OCI-LY1 (cell line): ENCODE data around the gene AKT3.

ENCODE experiments used
- H2AFZ ChIP-seq: fragments of 200-600 bp; sonication (generic), shearing (Covaris generic); 2 replicates; pipeline ENCODE4 v1.6.0; 2014; ENCODE audit warnings: antibody characterized with exemption, mild to moderate bottlenecking, low read length
- H3F3A ChIP-seq: fragments of 200-600 bp; sonication (generic), shearing (Covaris generic); 2 replicates; pipeline ENCODE4 v1.6.0; 2014; ENCODE audit warnings: mild to moderate bottlenecking, antibody characterized with exemption, low read length, moderate library complexity; ENCODE audit not compliant: insufficient read depth
- H3K27ac ChIP-seq: fragments of 200-600 bp; sonication (generic); 2 replicates; pipeline ENCODE4 v1.5.1; 2014; ENCODE audit warnings: low read length, mixed run types, mild to moderate bottlenecking, low read depth; ENCODE audit not compliant: poor library complexity, severe bottlenecking
- H3K27me3 ChIP-seq: fragments of 200-600 bp; sonication (generic); 2 replicates; pipeline ENCODE4 v1.6.0; 2014; ENCODE audit warnings: antibody characterized with exemption, mild to moderate bottlenecking, low read length, moderate library complexity; ENCODE audit not compliant: insufficient read depth
- H3K36me3 ChIP-seq: fragments of 200-600 bp; sonication (generic); 2 replicates; pipeline ENCODE4 v1.6.1; 2014; ENCODE audit warnings: mild to moderate bottlenecking, antibody characterized with exemption, low read length, moderate library complexity, mixed read lengths; ENCODE audit not compliant: insufficient read depth
- H3K4me1 ChIP-seq: fragments of 200-600 bp; sonication (generic); 2 replicates; pipeline ENCODE4 v1.5.1; 2014; ENCODE audit warnings: mild to moderate bottlenecking, low read length, moderate library complexity; ENCODE audit not compliant: insufficient read depth, severe bottlenecking
- H3K4me2 ChIP-seq: fragments of 200-600 bp; sonication (generic), shearing (Covaris generic); 2 replicates; pipeline ENCODE4 v1.6.1; 2014; ENCODE audit warnings: low read length
- H3K4me3 ChIP-seq: fragments of 200-600 bp; sonication (generic); 2 replicates; pipeline ENCODE4 v1.5.1; 2014; ENCODE audit warnings: low read length, low read depth, mild to moderate bottlenecking, mixed read lengths; ENCODE audit not compliant: poor library complexity, severe bottlenecking
- H3K79me2 ChIP-seq: fragments of 200-600 bp; shearing (Covaris generic); 2 replicates; pipeline ENCODE4 v1.6.1; 2016; ENCODE audit warnings: mixed run types, low read length, mixed read lengths; ENCODE audit not compliant: insufficient read depth
- H3K9ac ChIP-seq: fragments of 200-600 bp; sonication (generic), shearing (Covaris generic); 2 replicates; pipeline ENCODE4 v1.6.1; 2014; ENCODE audit warnings: mild to moderate bottlenecking, low read length, mixed read lengths
- H3K9me2 ChIP-seq: fragments of 200-600 bp; sonication (generic), shearing (Covaris generic); 2 replicates; pipeline ENCODE4 v1.6.1; 2014; ENCODE audit warnings: low read depth, mild to moderate bottlenecking, low read length, mixed read lengths
- H3K9me3 ChIP-seq: fragments of 200-600 bp; shearing (Covaris generic); 2 replicates; pipeline ENCODE4 v1.6.1; 2014; ENCODE audit warnings: low read length, mixed read lengths
- H4K20me1 ChIP-seq: fragments of 200-600 bp; sonication (generic), shearing (Covaris generic); 2 replicates; pipeline ENCODE4 v1.6.0; 2016; ENCODE audit warnings: mild to moderate bottlenecking, low read length; ENCODE audit not compliant: insufficient read depth
- EZH2 ChIP-seq: fragments of 200-600 bp; sonication (generic), shearing (Covaris generic); IDR thresholded peaks from 2 replicates; pipeline ENCODE4 v1.8.0; 2017; ENCODE audit warnings: borderline replicate concordance, mixed run types, mild to moderate bottlenecking, antibody characterized with exemption, low read length, moderate library complexity, mixed read lengths
- TF ChIP-seq, protein P1 (sequence below): fragments of 200-600 bp; sonication (generic), shearing (Covaris generic); IDR thresholded peaks from 2 replicates; pipeline ENCODE4 v1.5.1; 2017; ENCODE audit warnings: mild to moderate bottlenecking, antibody characterized with exemption, low read length, moderate library complexity, mixed read lengths

AKT3 gene

GRCh38 chr1:243489158-243489527 is 360.9 kb downstream of the AKT3 start:
- H3K9me3 ChIP-seq = no peaks in the 10 kb centered on the region
- H3K9ac ChIP-seq = no peak overlapping the region
- no peak for TF ChIP-seq EZH2
- TF ChIP-seq, protein P1, sequence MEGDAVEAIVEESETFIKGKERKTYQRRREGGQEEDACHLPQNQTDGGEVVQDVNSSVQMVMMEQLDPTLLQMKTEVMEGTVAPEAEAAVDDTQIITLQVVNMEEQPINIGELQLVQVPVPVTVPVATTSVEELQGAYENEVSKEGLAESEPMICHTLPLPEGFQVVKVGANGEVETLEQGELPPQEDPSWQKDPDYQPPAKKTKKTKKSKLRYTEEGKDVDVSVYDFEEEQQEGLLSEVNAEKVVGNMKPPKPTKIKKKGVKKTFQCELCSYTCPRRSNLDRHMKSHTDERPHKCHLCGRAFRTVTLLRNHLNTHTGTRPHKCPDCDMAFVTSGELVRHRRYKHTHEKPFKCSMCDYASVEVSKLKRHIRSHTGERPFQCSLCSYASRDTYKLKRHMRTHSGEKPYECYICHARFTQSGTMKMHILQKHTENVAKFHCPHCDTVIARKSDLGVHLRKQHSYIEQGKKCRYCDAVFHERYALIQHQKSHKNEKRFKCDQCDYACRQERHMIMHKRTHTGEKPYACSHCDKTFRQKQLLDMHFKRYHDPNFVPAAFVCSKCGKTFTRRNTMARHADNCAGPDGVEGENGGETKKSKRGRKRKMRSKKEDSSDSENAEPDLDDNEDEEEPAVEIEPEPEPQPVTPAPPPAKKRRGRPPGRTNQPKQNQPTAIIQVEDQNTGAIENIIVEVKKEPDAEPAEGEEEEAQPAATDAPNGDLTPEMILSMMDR = no peak
- H3K79me2 ChIP-seq = no peaks in the 10 kb centered on the region
- no peak overlapping the region for H3K27ac ChIP-seq
- H3K4me3 ChIP-seq = no peak overlapping the region
- H3K27me3 ChIP-seq = no peaks in the 10 kb centered on the region
- H3K4me1 ChIP-seq = no peaks in the 10 kb centered on the region
- H3K4me2 ChIP-seq = no peak overlapping the region
- H3F3A ChIP-seq = no peaks in the 10 kb centered on the region
- H3K9me2 ChIP-seq = no peaks in the 10 kb centered on the region
- H2AFZ ChIP-seq = no peak overlapping the region
- H3K36me3 ChIP-seq = no peaks in the 10 kb centered on the region
- H4K20me1 ChIP-seq = no peaks in the 10 kb centered on the region

DNA sequence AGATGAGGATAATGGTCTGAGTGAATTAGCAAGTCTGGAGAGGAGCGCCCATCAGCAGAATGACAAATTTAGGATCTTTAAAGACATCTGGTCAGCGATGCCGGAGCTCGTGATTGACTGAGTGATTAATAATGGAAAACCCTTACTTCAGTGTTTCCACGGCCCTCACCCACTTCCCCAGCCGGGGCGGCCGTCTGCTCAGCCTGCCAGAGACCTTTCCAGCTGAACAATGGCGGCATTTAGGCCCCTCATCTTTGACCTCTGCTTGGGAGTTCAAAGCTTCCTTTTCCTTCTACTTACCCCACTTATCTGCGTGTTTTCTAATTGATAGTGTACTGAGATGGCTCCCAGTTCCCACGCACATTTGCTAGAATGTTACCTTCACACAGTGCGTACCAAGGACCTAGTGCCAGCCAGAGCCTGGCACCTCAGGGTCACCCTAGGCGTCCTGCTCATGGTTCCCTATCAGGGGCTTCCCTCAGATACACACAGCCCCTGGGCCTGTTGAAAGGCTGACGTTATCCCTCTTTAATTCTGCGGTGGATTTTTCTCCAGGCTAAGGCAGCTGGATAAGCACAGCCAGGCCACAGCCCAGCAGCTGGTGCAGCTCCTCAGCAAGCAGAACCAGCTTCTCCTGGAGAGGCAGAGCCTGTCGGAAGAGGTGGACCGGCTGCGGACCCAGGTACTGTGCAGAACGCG is 361.4 kb downstream of the AKT3 start:
- H3K4me3 ChIP-seq = no peak overlapping the region
- H3K27me3 ChIP-seq = no peaks in the 10 kb centered on the region
- no peaks in the 10 kb centered on the region for H3K36me3 ChIP-seq
- H3K9me3 ChIP-seq = no peaks in the 10 kb centered on the region
- H3K27ac ChIP-seq = no peak overlapping the region
- no peaks in the 10 kb centered on the region for H4K20me1 ChIP-seq
- no peak overlapping the region for H3K4me2 ChIP-seq
- no peak overlapping the region for H3K9ac ChIP-seq
- no peaks in the 10 kb centered on the region for H3F3A ChIP-seq
- no peak for TF ChIP-seq EZH2
- TF ChIP-seq, protein P1 = no peak
- no peaks in the 10 kb centered on the region for H3K9me2 ChIP-seq
- H3K4me1 ChIP-seq = no peaks in the 10 kb centered on the region
- no peaks in the 10 kb centered on the region for H3K79me2 ChIP-seq
- no peak overlapping the region for H2AFZ ChIP-seq

- no peak overlapping the region for H3K27ac ChIP-seq
- H3K79me2 ChIP-seq = no peaks in the 10 kb centered on the region
- no peaks in the 10 kb centered on the region for H3K9me2 ChIP-seq
- no peaks in the 10 kb centered on the region for H3K36me3 ChIP-seq
- H3K9ac ChIP-seq = no peak overlapping the region
- no peaks in the 10 kb centered on the region for H3K4me1 ChIP-seq
- H3K4me3 ChIP-seq = no peak overlapping the region
- H4K20me1 ChIP-seq = no peaks in the 10 kb centered on the region
- TF ChIP-seq, protein P1 = no peak
- TF ChIP-seq EZH2 = no peak
- no peak overlapping the region for H3K4me2 ChIP-seq
- H3F3A ChIP-seq = no peaks in the 10 kb centered on the region
- H3K27me3 ChIP-seq = no peaks in the 10 kb centered on the region
- no peaks in the 10 kb centered on the region for H3K9me3 ChIP-seq
- no peak overlapping the region for H2AFZ ChIP-seq
Measured at GRCh38 chr1:243487649-243488227, 362.3 kb downstream of the AKT3 start.
